ENCODE data around the gene TBCK.

Gene TBCK

GRCh38 chr4:106142616-106143127 lies 173.3 kb downstream of the TBCK start:
- Histone ChIP-seq H3F3A (ENCODE audit: insufficient read depth, low read length) (no peaks in the 10 kb centered on the region), H3K4me2 (ENCODE audit: low read length) (no peak overlapping the region), H3K79me2 (ENCODE audit: insufficient read depth, low read length) (no peaks in the 10 kb centered on the region), H3K9me3 (ENCODE audit: low read length) (no peaks in the 10 kb centered on the region), H3K27ac (ENCODE audit: low read depth, low read length, poor library complexity, severe bottlenecking) (no peak overlapping the region), H4K20me1 (ENCODE audit: insufficient read depth, low read length) (no peaks in the 10 kb centered on the region), H3K4me3 (ENCODE audit: low read depth, low read length, poor library complexity, severe bottlenecking) (no peak overlapping the region), H3K4me1 (ENCODE audit: insufficient read depth, low read length, severe bottlenecking) (no peaks in the 10 kb centered on the region), H3K36me3 (ENCODE audit: insufficient read depth, low read length) (no peaks in the 10 kb centered on the region), H2AFZ (ENCODE audit: low read length) (no peak overlapping the region), H3K9me2 (ENCODE audit: low read depth, low read length) (no peaks in the 10 kb centered on the region), H3K27me3 (ENCODE audit: insufficient read depth, low read length) (no peaks in the 10 kb centered on the region), H3K9ac (ENCODE audit: low read length) (no peak overlapping the region)
- no peak for TF ChIP-seq EZH2 (IDR thresholded peaks at IDR 0.05; ENCODE audit: borderline replicate concordance, low read length)
- TF ChIP-seq CTCF (IDR thresholded peaks at IDR 0.05; ENCODE audit: low read length) = no peak

DNA sequence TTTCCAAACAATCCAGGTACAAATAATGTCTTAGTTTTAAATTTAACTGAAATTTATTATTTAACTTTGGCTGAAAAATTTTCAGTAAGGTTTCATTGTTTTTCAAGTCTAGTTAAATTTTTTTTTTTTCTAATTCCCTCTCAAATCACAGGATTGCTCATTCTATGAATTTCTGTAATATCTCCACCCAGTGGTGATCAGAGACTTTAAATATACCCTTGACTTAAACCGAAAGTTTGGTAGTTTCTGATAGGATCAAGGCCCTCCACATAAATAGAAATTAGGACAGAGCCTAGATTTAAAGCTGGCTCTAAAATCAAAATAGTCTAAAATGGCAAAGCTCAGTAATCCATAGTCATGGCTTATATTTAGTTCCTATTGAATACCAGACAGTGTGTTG lies 175.4 kb downstream of the TBCK start:
- no peaks in the 10 kb centered on the region for H3K9me3 ChIP-seq (ENCODE audit: low read length)
- no peaks in the 10 kb centered on the region for H3K4me1 ChIP-seq (ENCODE audit: insufficient read depth, low read length, severe bottlenecking)
- H2AFZ ChIP-seq (ENCODE audit: low read length) = no peak overlapping the region
- no peaks in the 10 kb centered on the region for H3K27me3 ChIP-seq (ENCODE audit: insufficient read depth, low read length)
- no peaks in the 10 kb centered on the region for H3K36me3 ChIP-seq (ENCODE audit: insufficient read depth, low read length)
- H3K27ac ChIP-seq (ENCODE audit: low read depth, low read length, poor library complexity, severe bottlenecking) = no peak overlapping the region
- TF ChIP-seq CTCF (IDR thresholded peaks at IDR 0.05; ENCODE audit: low read length) (no peak), EZH2 (IDR thresholded peaks at IDR 0.05; ENCODE audit: borderline replicate concordance, low read length) (no peak)
- no peak overlapping the region for H3K9ac ChIP-seq (ENCODE audit: low read length)
- no peaks in the 10 kb centered on the region for H4K20me1 ChIP-seq (ENCODE audit: insufficient read depth, low read length)
- no peak overlapping the region for H3K4me2 ChIP-seq (ENCODE audit: low read length)
- H3F3A ChIP-seq (ENCODE audit: insufficient read depth, low read length) = no peaks in the 10 kb centered on the region
- H3K79me2 ChIP-seq (ENCODE audit: insufficient read depth, low read length) = no peaks in the 10 kb centered on the region
- no peaks in the 10 kb centered on the region for H3K9me2 ChIP-seq (ENCODE audit: low read depth, low read length)
- no peak overlapping the region for H3K4me3 ChIP-seq (ENCODE audit: low read depth, low read length, poor library complexity, severe bottlenecking)

DNA sequence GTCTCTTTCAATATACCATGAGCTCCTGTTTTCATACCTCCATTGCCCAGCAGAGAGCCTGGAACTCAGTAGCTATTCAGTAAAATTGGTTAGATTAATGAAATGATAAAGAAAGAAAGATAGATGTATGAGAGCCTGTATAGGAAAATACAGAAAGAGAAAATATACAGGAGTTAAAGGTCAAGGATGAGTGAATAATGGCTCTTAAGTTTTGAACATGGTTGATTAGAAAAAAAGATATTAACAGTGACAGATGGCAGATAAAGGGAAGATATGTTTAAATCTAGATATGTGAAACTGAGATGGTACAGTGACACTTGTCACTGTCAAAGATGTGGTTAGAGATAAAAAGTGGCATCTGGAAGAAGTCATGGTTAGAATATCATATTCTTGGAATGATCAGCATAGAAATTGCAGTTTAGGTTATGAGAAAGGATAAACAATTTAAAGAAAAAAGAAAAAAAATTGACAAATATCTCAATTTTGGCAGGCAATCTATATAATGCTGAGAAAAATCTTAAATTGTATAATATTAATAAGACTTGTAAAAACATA lies 179.2 kb downstream of the TBCK start:
- H3K27ac ChIP-seq (ENCODE audit: low read depth, low read length, poor library complexity, severe bottlenecking) = no peak overlapping the region
- TF ChIP-seq CTCF (IDR thresholded peaks at IDR 0.05; ENCODE audit: low read length) (no peak), EZH2 (IDR thresholded peaks at IDR 0.05; ENCODE audit: borderline replicate concordance, low read length) (no peak)
- H3K4me1 ChIP-seq (ENCODE audit: insufficient read depth, low read length, severe bottlenecking) = no peaks in the 10 kb centered on the region
- no peaks in the 10 kb centered on the region for H3F3A ChIP-seq (ENCODE audit: insufficient read depth, low read length)
- no peak overlapping the region for H3K9ac ChIP-seq (ENCODE audit: low read length)
- no peaks in the 10 kb centered on the region for H3K36me3 ChIP-seq (ENCODE audit: insufficient read depth, low read length)
- no peaks in the 10 kb centered on the region for H4K20me1 ChIP-seq (ENCODE audit: insufficient read depth, low read length)
- H3K9me3 ChIP-seq (ENCODE audit: low read length) = 0 out of 2 replicates have a peak, but pooled peaks cover 4% of the 10 kb centered on the region
- no peaks in the 10 kb centered on the region for H3K79me2 ChIP-seq (ENCODE audit: insufficient read depth, low read length)
- no peak overlapping the region for H3K4me3 ChIP-seq (ENCODE audit: low read depth, low read length, poor library complexity, severe bottlenecking)
- no peaks in the 10 kb centered on the region for H3K9me2 ChIP-seq (ENCODE audit: low read depth, low read length)
- H3K27me3 ChIP-seq (ENCODE audit: insufficient read depth, low read length) = no peaks in the 10 kb centered on the region
- H3K4me2 ChIP-seq (ENCODE audit: low read length) = no peak overlapping the region
- no peak overlapping the region for H2AFZ ChIP-seq (ENCODE audit: low read length)
